ENCODE measurements around the gene COL20A1. TPM values are rescaled to one million over a fixed set of nuclear protein-coding genes. Genes with fewer than 3 reads are reported as not detected.
"Not testable (repeated sequence)": the region's sequence is repeated elsewhere in the genome, so short reads cannot be mapped to it uniquely, and the experiment has no call there.

COL20A1 gene
- total RNA-seq, 2 donors from 2014 or later: not detected

DNA sequence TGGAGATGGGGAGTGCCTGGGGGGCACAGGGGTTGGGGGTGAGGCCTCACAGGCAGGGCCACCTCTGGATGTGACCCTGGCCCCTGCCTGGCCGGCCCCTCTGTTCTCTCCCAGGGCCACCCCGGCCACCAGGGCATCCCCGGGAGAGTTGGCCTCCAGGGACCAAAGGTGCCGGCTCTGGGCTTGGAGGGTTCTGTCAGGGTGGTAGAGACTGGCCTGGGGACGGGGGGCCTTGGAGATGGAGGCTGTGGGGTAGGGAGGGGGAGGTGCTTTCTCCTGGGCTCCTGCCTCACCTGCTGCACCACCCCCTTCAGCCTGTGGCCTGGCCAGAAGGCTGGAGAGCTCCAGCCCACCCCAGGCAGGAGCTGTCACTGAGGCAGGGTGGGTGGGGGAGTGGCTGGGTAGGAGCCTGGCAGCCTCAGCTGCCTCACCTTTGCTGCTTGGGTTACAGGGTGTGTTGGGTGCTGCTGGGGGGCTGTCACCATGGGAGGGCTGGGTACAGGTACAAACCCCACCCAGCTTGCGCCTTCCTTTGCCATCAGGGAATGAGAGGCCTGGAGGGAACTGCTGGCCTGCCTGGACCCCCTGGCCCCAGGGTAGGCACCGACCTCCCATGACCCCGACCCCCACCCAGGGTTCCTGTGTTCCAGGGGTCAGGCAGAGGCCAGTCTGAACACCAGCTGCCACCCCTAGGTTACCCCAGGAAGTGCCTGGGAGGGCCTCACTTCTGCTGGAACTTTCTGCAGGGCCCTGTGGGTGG is 32.7 kb downstream of the COL20A1 start:
- ATAC-seq: no peak
- intact Hi-C loops (cut with DNase I, micrococcal nuclease): no loop called here
- DNase-seq: no peak

DNA sequence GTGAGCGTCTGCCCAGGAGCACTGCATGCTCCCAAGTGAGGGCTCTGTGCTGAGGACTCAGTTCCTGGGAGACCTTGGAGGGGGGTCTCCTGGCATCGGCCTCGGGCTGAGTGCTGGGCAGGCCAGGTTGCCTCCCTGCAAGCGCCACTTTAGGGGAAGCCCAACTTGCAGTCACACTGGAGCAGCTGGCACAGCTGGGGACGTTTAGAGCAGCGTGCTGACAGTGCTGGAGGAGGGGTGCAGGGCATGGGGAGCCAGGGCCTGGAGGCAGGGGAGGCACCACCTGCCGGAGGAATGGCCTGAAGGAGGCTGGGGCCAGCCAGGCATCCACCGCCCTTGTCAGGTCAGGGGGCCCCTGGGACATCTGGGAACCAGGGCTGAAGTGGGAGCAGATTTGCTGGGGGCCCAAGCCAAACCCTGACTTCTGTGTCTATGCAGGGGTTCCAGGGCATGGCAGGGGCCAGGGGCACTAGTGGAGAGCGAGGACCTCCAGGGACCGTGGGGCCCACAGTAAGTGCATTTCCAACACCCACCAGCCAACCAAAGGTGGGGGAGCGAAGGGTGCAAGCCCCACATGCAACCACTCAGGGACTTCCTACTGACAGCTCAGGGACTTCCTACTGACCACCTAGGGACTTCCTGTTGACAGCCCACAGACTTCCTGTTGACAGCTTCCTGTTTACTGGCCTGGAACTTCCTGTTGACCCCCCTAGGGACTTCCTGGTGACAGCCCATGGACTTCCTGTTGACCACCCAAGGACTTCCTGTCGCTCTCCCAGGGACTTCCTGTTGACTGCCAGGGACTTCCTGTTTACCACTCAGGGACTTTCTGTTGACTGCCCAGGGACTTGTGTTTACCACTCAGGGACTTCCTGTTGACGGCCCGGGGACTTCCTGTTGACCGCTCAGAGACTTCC is 33.6 kb downstream of the COL20A1 start:
- intact Hi-C loops (cut with DNase I, micrococcal nuclease): no loop called here
- no peak for DNase-seq
- ATAC-seq: no peak

GRCh38 chr20:63327231-63327745 is 34.3 kb downstream of the COL20A1 start:
- no peak for DNase-seq

GRCh38 chr20:63328026-63328700 is 35.2 kb downstream of the COL20A1 start:
- intact Hi-C loops (cut with DNase I, micrococcal nuclease): no loop called here
- DNase-seq: no peak
- no peak for ATAC-seq

More at GRCh38 chr20:63327231-63327745, 34.3 kb downstream of the COL20A1 start:
- no peak for ATAC-seq
- intact Hi-C loops (cut with DNase I, micrococcal nuclease): no loop called here

DNA sequence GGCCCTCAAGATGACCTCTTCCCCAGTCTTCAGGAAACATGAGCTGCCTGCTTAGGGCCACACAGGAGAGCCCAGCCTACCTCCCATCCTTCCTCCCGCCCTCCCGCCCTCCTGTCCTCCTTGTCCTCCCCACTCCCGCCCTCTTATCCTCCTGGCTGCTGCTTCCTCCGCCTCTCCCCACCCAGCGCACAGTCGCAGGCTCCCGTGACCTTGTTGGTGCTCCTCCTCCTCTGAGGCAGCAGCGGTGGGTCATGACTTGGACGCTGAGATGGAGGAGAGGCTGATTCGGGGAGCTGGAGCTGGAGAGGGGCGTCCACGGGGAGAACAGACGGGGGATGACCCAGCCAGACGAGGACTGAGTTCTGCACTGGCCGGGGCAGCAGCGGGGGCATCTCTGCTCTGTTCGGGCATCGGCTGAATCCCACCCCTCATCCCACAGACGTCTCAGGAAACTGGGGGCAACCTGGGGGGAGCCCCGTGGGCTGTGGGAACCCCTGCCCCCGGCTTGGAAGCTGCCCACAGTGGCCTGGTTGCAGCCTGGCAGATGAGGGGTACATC is 35.8 kb downstream of the COL20A1 start:
- ATAC-seq: no peak
- no peak for DNase-seq
- intact Hi-C loops (cut with DNase I, micrococcal nuclease): no loop called here

- intact Hi-C loops (cut with DNase I, micrococcal nuclease): no loop called here
- ATAC-seq (no peak), DNase-seq (no peak)
Observed at GRCh38 chr20:63329331-63330083, 36.5 kb downstream of the COL20A1 start.

- intact Hi-C loops (cut with DNase I, micrococcal nuclease): no loop called here
- no peak for DNase-seq
- ATAC-seq: no peak
Observed at GRCh38 chr20:63330084-63330760, 37.2 kb downstream of the COL20A1 start.

DNA sequence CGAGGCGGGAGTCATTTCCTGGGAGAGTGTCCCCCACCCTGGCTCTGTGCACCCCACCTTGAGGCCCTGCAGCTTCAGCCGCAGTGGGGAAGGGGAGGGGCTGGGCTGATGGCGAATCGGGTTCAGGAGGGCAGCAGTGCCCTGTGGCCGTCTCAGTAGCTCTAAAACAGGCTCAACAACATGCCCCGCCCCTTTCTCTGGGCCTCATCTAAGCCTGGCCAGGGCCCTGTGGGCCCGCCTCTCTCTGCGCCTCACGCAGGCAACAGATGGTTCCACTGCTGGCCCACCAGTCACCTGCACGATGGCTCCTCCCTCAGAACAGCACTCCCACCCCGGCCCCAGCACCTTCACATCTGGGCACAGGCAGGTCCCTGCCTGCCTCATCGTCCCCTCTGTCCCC is 38.0 kb downstream of the COL20A1 start:
- intact Hi-C loops (cut with DNase I, micrococcal nuclease): no loop called here
- no peak for DNase-seq
- ATAC-seq: no peak

DNA sequence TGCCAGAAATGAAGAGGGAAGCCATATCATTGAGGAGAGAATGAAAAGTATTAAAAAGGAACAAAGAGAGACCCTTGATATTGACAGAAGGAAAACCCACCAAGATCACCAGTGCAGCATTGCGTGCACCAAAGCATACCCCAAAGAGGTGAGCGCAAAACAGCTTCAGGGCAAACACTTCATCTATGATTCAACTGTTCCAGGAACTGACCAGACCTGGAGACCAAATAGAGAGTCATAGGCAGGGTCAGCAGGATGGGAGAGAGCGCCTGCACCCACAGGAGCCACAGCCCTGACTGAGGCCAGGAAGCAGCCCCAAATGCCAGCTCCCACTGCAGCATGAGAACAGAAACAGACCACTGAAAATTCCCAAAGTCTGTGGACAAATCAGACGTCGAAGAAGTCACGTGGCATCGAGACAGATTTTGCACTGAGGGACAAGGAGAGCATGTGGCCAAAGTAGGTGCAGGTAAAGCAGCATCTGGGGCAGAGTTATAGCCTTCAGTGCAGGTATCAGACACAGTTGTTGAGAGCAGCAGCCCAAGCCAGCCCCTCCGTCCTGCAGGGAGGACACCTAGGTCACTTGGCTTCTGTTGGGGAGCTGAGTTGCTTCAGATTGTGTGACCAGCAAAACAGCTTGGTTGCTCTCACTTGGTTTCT is 38.9 kb downstream of the COL20A1 start:
- no peak for DNase-seq
- no peak for ATAC-seq
- intact Hi-C loops (cut with DNase I, micrococcal nuclease): no loop called here

GRCh38 chr20:63332488-63333240 is 39.7 kb downstream of the COL20A1 start:
- intact Hi-C loops (cut with DNase I, micrococcal nuclease): no loop called here
- DNase-seq: no peak
- ATAC-seq: no peak

GRCh38 chr20:63333241-63333836 is 40.4 kb downstream of the COL20A1 start:
- DNase-seq: no peak
- ATAC-seq: no peak
- intact Hi-C loops (cut with DNase I, micrococcal nuclease): no loop called here

DNA sequence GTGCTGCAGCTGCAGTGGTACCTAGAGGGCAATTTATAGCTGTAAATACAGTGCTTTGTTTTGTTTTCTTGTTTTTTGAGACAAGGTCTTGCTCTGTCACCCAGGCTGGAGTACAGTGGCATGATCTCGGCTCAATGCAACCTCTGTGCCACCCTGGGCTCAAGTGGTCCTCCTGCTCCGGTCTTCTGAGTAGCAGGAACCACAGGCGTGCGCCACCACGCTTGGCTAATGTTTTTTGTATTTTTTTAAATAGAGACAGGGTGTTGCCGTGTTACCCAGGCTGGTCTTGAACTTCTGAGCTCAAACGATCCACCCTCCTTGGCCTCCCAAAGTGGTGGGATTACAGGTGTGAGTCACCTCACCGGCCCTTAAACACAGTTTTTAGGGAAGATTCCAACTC is 41.4 kb downstream of the COL20A1 start:
- no peak for DNase-seq
- intact Hi-C loops (cut with DNase I, micrococcal nuclease): no loop called here
- no peak for ATAC-seq

GRCh38 chr20:63335060-63335459 is 42.1 kb downstream of the COL20A1 start:
- DNase-seq; intact Hi-C loops (cut with DNase I, micrococcal nuclease); ATAC-seq: not testable (repeated sequence)

DNA sequence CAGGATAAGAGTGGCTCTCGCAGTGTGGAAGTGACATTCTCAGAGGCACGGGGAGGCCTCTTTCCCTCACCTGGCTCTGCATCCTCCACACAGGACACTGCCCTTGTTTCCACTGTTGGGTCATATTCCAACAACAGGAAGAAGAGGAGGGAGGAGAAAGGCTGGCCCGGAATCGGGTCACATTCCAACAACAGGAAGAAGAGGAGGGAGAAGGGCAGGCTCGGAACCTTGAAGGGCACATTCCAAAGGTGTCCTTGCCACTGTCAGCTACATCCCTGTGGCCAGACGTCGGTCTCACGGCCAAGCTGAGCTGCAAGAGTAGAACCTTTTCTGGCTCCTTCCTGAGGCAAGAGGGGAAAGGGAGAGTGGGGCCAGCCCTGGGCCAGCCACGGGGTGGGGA is 42.7 kb downstream of the COL20A1 start:
- ATAC-seq: no peak
- intact Hi-C loops (cut with DNase I, micrococcal nuclease): no loop called here
- no peak for DNase-seq

- no peak for DNase-seq
- intact Hi-C loops (cut with DNase I, micrococcal nuclease): no loop called here
- ATAC-seq: no peak
Observed at GRCh38 chr20:63336232-63336752, 43.3 kb downstream of the COL20A1 start.
